ENCODE data around the gene DAB1.

The DAB1 gene

DNA sequence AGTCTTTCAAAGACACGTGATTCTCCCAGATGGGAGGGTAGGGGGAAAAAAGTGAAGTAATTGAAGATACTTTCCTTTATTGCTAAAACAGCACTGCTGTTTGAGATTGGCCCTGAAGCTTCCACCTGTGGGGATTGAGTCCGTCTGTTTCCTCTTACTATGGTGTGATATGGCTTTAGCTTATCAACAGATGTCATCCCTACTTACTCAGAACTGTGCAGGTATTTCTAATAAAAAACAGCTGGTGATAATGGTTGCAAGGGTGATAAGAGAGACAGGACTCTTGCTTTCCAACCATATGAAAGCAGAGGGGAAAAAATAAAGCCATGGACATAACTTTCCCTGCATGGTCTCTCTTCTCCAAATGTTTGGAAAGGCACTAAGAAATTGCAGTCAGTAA, 416.4 kb downstream of the DAB1 start:
- no peak for DNase-seq

DNA sequence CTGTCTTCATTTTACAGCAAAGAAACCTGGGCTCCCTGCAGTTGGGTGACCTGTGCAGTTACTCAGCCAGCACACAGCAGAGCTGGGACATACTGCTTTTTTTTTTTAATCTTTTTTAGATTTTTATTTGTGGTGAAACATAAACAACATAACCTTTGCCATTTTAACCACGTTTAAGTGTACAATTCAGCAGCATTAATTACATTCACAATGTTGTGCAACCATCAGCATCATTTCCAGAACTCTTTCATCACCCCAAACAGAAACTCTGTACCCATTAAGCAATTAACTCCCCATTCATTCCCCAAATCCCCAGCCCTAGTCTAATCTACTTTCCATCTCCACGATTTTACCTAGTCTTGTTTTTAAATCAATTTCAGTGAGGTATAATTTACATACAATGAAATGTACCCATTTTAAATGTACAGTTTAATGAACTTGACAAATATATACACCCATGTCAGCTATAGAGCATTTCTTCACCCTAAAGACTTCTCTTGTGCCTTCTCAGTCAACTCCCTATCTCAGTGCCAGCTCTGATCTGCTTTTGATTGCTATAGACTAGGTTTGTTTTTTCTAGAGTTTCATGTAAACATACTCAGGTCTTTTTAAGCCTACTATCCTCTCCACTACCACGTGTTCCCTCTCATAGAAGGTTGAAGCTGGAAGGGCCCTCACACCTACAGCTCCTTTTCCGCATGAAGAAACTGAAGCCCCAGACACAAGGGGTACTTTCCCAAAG, 420.3 kb downstream of the DAB1 start:
- no peak for DNase-seq

DNA sequence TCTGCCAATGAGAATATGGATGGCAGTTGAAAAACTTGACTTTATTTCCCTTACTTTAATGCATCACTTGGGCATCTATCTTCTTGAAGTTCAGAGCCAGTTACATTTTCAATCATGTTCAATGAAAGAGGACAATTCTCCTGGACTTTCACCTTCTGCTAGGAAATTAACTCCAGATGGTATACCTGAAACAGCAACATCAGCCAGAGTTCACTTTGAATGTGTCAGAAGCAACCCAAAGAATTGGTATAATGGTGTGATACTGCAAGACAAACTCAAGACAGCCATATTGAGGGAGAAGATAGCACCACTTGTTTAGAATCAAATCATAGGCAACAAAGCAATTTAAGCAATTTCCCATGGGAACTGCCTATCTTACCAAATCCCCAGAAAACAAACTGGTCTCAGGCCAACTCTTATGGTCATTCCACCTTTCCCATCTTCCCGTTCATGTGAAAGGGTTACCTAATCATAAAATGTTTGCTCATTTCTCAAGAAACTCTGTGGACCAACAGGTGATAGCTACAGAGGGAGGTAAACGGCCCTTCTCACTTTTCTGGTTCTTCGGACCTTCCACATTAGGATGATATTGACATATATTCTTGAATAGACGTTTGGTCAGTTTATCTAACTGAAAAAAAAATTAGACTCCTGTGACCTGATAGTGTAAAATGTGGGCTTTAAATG, 428.3 kb downstream of the DAB1 start:
- DNase-seq = no peak

DNA sequence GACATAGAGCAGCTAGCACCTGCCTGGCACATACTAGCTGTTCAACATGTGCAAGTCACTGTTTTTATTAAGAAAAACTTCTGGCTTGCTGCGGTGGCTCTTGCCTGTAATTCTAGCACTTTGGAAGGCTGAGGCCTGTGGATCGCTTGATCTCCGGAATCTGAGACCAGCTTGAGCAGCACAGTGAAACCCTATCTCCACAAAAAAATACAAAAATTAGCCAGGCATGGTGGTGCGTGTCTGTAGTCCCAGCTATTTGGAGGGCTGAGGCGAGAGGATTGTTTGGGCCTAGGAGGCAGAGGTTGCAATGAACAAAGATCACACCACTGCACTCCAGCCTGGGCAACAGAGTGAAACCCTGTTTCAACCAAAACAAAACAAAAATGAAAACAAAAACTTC, 430.4 kb downstream of the DAB1 start:
- no peak for DNase-seq

DNA sequence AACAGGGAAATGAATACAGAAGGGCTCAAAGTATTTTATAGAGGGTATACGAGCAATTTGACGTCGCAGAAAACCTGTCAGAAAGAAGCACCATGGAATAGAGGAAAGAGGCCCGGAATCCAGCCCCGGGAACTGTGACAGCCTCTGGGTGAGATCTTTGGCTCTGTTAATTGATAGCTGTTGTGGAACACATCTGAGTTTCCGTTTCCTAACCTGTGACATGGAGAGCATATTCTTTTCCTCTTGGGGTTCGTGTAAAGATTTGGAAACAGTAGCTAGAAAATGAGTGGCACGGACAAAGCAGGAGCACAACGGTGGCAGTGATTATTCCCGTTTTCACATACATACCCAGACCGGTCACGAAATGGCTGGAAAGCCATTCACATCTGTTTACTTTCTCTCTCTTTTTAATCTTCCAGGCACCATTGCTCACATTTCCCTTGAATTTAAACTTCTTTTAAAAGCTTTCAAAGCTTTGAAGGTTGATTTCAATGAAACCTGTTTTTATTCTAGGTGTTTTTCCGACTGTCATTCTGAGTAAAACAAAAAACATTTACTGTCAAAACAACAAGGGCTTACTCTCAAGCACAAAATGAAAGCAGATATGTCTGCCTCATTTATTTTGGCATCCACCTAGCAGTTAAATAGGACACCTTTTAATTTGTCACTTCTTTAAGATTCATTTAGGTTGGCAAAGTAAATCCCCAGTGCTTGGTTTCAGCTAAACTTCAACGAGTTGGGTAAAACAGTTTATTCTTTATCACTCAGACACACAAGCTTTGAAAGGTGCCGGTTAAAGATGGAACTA, 431.3 kb downstream of the DAB1 start:
- DNase-seq = no peak

GRCh38 chr1:56991576-56991975, 432.3 kb downstream of the DAB1 start:
- DNase-seq = no peak

- no peak for DNase-seq
These were observed 437.5 kb downstream of the DAB1 start for GRCh38 chr1:56986397-56986796.

GRCh38 chr1:56985857-56986256, 438.0 kb downstream of the DAB1 start:
- no peak for DNase-seq

DNA sequence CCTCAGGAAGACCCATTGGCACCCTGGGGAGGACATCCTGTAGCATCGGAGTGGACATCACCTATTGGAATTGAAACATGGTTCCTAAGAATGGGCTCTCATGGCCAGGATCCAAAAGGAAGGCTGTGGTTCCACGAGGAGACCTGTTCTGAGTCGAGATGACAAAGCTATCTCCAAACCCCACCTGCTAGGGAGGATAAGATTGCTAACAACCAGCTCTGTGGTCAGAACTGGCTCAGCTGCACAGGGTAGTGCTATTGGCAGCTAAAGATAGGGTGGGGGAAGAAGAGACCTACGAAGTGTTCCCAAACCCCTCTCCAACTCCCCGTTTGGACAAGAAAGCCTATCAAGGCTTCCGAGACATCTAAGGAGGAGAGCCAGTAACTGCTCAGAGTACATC, 440.4 kb downstream of the DAB1 start:
- no peak for DNase-seq

GRCh38 chr1:56979986-56980755, 443.7 kb downstream of the DAB1 start:
- no peak for DNase-seq

DNA sequence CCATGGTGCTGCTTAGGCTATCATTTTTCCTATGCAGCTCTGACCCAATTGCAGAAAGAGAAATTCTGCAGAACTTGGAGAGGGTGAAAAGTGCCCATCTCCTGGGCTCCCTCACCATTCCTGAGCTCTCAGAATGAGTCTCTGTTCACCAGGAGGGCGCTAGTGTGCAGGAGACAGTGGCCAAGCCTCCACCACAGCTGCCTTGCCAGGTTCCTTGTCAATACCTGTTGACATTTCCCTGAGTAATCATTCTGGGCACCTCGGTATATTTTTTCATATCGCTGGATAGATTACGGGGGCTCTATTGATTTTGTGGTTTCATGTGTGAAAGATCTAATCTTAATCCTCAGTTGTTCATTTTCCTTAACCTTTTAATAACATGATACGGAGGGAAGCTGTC, 445.0 kb downstream of the DAB1 start:
- no peak for DNase-seq

DNA sequence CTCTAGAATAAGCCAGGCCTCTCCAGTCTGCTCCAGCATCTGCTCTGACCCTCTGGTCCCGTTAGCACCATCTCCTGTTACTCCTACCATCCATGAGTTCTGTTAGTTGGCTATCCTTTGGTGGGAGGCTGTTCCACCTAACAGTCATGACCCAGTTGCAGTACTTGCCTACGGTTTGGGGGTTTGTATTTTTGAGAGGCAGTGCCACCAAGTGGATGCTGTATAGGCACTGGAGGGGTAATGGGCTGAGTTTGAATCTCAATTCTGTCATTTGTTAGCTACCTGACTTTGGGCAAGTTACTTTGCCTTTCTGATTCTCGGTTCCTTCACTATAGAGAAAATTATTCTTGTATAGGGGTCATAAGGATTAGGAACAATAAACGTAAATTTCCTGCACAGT, 445.9 kb downstream of the DAB1 start:
- no peak for DNase-seq

- no peak for DNase-seq
These were observed 448.4 kb downstream of the DAB1 start for GRCh38 chr1:56975446-56975845.

DNA sequence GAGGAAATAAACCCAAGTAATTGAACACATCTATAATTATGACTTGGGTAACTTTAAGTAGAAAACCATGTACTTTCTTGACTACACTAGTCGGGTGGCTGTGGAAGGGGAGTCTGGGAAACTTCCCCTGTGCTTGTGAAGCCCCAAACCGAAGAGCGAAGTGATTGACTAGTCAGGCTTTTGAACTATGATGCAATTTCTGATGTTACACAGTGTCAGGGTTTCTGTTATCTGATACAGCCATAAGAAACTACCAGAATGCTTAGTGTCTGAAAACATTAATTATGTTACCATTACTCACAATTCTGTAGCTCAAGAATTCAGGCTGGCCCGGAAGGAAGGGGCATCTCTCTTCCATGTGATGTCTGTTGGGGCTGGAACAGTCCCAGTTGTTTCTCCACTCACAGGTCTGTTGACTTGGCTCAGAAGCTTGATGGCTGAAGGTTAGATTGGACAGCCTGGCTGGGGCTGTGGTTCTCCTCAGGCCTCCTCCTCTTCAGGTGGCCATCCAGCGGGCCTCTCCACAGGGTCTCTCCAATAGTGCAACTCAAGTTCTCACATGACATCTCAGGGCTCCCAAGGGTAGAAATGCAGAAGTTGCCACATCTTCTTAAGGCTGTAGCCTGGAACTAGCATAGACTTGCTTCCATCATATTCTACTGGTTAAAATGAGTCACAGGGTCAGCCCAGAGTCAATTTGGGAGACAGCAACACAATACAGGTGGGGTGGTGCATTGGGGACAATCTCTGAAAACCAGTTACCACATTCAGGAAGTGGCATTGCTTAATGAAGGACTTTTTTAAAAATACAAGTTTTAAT, 449.7 kb downstream of the DAB1 start:
- no peak for DNase-seq

DNA sequence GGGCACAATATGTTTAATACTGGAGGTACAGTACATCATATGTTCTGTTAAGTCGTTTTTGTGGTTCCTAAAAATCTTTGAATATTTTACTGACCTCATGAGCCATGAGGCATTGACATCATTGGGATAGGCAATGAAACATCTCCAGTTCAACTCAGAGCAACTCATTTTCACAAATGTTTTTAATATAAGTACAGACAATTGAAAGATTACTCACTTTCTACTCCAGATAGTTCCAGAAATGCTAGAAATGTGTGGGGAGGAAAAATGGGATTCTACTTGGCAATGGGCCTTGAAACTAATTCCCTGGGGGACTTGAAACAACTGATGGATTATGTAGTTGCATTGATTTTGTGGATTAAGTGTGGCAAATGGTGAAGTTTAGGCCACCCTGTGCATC, 450.9 kb downstream of the DAB1 start:
- DNase-seq = no peak

DNA sequence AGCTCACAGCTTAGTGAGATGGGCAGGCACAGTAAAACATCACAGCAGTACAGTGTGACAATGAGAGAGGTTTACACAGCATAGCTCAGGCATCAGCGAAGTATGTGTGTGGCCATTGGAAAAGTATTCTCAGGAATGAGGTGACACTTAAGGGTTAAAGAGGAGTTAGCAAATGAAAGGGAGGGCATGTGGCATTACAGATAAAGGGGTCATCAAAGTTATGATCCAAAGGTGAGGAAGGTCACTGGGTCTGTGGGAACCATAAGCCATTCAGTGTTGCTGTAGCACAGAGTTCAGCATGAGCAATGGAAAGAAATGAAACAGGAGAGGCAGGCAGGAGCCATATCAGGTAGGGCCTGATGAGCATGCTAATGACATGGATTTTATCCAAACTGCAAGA, 453.6 kb downstream of the DAB1 start:
- DNase-seq = no peak

GRCh38 chr1:56968878-56969495, 454.9 kb downstream of the DAB1 start:
- no peak for DNase-seq

DNA sequence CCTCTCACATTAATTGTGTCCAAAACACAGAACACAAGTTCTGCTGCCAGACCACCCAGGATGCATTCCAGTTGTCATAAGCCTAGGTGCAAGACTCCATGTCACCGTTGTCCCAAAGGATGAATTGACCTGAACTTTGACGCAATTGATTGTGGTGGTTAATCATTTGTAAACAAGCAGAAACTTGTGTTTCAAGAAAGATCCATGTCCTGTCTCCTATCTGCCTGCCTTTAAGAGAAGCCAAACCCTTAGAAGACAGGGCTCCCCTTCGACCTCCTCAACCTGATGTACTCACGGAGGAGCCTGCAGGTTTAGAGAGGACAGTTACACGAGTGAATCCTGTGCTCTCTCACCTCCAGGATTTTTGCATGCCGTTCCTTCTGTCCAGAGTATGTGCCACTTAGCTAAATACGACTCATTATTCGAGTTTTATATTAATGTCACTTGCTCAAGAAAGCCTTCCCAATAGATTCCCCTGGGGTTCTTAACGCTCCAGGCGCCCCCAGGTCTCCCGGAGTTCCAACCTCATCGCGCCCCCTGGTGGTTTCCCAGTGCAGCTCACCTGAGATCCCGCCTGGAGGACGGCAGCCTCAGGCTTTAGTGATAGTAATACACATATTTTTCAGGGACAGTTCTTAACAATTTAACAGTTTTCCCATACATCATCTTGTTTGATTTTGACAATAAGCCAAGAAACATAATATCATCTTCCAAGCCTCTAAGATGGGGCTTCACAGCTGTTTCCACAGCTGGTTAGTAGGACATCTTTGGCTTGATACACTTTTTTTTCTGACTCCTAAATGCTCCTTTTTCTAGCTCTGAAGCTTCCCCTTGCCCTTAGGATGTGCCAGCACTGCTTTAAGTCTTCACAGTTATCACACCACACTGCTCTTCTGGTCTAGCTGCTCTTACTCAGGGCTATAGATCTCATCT, 455.7 kb downstream of the DAB1 start:
- DNase-seq = no peak

DNA sequence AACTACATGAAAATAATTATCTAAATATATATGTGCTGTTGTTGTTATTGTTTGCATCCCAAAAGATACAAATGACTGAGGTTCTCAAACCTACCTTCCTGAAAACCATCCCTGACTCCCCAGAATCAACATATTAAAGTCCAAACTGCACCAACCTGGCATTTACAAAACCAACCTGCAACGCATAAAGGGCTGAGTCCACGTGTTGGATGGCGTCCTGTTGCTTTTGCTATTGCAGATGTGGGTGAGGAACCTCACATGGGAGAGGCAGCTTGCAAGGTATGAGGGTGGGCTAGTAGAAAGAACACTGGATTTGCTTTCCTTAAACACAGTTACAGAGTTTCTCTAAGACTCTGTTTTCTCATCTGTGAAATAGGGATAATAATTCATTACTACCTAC, 456.5 kb downstream of the DAB1 start:
- no peak for DNase-seq

- DNase-seq = no peak
These were observed 457.2 kb downstream of the DAB1 start for GRCh38 chr1:56966698-56966999.

Measured in NCI-H774 (cell line).